Measurements from ENCODE around the gene USB1.

Gene USB1

GRCh38 chr16:58000706-58001676 is at the start of gene USB1:
Gene USB1, plus strand, starts transcription at chr16:58001407. Its CDS starts 77 bp downstream, at chr16:58001484.
- DNase-seq, result peak; percentile 55

GRCh38 chr16:57952909-57953308 is 48.3 kb upstream of the USB1 start:
- no peak for DNase-seq

GRCh38 chr16:57953857-57954256 is 47.4 kb upstream of the USB1 start:
- DNase-seq, result no peak

- DNase-seq, result no peak
These were observed 45.5 kb upstream of the USB1 start for GRCh38 chr16:57955572-57956188.

GRCh38 chr16:57956270-57956808 is 44.9 kb upstream of the USB1 start:
- DNase-seq, result no peak

GRCh38 chr16:57956924-57957672 is 44.1 kb upstream of the USB1 start:
- DNase-seq, result no peak

- no peak for DNase-seq
These were observed 43.4 kb upstream of the USB1 start for GRCh38 chr16:57957673-57958392.

GRCh38 chr16:57958544-57958943 is 42.7 kb upstream of the USB1 start:
- DNase-seq, result no peak

GRCh38 chr16:57959121-57959520 is 42.1 kb upstream of the USB1 start:
- DNase-seq, result no peak

GRCh38 chr16:57959804-57960203 is 41.4 kb upstream of the USB1 start:
- DNase-seq, result no peak

- DNase-seq, result no peak
These were observed 40.9 kb upstream of the USB1 start for GRCh38 chr16:57960310-57960709.

GRCh38 chr16:57960826-57961472 is 40.3 kb upstream of the USB1 start:
- no peak for DNase-seq

GRCh38 chr16:57961538-57961937 is 39.7 kb upstream of the USB1 start:
- DNase-seq, result no peak

GRCh38 chr16:57962046-57962445 is 39.2 kb upstream of the USB1 start:
- no peak for DNase-seq

- no peak for DNase-seq
These were observed 38.5 kb upstream of the USB1 start for GRCh38 chr16:57962756-57963155.

- DNase-seq, result no peak
These were observed 37.0 kb upstream of the USB1 start for GRCh38 chr16:57964157-57964700.

GRCh38 chr16:57966204-57966771 is 34.9 kb upstream of the USB1 start:
- DNase-seq, result no peak

GRCh38 chr16:57966986-57967385 is 34.2 kb upstream of the USB1 start:
- DNase-seq, result no peak

GRCh38 chr16:57967916-57968315 is 33.3 kb upstream of the USB1 start:
- no peak for DNase-seq

GRCh38 chr16:57969451-57970123 is 31.6 kb upstream of the USB1 start:
- DNase-seq, result no peak

- no peak for DNase-seq
These were observed 30.9 kb upstream of the USB1 start for GRCh38 chr16:57970319-57970718.

All from NCI-H510A (cell line).